HG02981 (cell line): ENCODE results near the gene OR4F17.
"Not testable (repeated sequence)": the region's sequence is repeated elsewhere in the genome, so short reads cannot be mapped to it uniquely, and the experiment has no call there.

Experiments used
- ATAC-seq: cut with Tn5 transposase; IDR thresholded peaks from one replicate; pipeline ENCODE4 v1.9.1; 2021; ENCODE audit warnings: mild to moderate bottlenecking, moderate library complexity; ENCODE audit not compliant: unreplicated experiment

Gene OR4F17

GRCh38 chr19:106804-107203, at the start of gene OR4F17:
OR4F17 (plus strand) TSS chr19:107104; CDS start chr19:110679, 3,575 bp downstream.
- ATAC-seq: not testable (repeated sequence)

DNA sequence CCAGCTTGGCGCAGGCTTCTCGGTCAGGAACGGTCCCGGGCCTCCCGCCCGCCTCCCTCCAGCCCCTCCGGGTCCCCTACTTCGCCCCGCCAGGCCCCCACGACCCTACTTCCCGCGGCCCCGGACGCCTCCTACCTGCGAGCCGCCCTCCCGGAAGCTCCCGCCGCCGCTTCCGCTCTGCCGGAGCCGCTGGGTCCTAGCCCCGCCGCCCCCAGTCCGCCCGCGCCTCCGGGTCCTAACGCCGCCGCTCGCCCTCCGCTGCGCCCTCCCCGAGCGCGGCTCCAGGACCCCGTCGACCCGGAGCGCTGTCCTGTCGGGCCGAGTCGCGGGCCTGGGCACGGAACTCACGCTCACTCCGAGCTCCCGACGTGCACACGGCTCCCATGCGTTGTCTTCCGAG, 36.1 kb upstream of the OR4F17 start:
- ATAC-seq: not testable (repeated sequence)

GRCh38 chr19:82864-83263, 24.0 kb upstream of the OR4F17 start:
- ATAC-seq: not testable (repeated sequence)

- not testable (repeated sequence) for ATAC-seq
These were observed 23.3 kb upstream of the OR4F17 start for GRCh38 chr19:83626-84025.

DNA sequence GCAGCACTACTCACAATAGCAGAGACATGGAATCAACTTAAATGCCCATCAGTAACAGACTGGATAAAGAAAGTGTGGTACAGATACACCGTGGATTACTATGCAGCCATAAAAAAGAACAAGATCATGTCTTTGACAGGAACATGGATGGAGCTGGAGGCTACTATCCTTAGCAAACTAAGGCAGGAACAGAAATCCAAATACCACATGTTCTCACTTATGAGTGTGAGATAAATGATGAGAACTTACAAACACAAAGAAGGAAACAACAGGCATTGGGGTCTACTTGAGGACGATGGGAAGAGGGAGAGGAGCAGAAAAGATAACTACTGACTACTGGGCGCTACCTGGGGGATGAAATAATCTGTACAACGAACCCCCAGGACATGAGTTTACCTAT, 16.2 kb upstream of the OR4F17 start:
- ATAC-seq: not testable (repeated sequence)

- ATAC-seq: not testable (repeated sequence)
These were observed 12.1 kb upstream of the OR4F17 start for GRCh38 chr19:94794-95193.

DNA sequence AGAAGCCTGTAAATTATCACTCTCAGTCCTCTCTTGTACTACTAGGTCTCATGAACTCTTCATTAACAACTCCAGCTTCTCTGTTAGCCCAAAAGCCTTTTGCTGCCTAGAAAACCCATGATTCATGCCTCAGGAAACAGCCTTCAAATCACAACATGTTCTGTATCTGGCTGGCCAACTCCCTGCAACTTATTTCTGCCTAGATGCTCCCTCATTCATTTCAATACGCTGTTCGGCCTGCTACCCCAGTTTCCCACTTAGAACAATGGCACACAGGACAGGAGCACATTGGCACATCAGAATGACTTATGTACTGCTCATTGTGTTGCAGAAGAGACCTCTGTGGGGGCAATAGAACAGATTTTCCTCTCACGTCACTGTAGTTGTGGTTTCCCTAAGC, 9.3 kb upstream of the OR4F17 start:
- not testable (repeated sequence) for ATAC-seq

- not testable (repeated sequence) for ATAC-seq
These were observed 13.7 kb downstream of the OR4F17 start for GRCh38 chr19:120443-121140.
